ENCODE results near the gene PODN. TPM values are rescaled to one million over a fixed set of nuclear protein-coding genes. Genes with fewer than 3 reads are reported as not detected.
A peak's percentile ranks its signal among the peaks of the same experiment; 100 is the strongest.

PODN gene
- total RNA-seq, 1 experiment from 2014 or later: 0.17 TPM

DNA sequence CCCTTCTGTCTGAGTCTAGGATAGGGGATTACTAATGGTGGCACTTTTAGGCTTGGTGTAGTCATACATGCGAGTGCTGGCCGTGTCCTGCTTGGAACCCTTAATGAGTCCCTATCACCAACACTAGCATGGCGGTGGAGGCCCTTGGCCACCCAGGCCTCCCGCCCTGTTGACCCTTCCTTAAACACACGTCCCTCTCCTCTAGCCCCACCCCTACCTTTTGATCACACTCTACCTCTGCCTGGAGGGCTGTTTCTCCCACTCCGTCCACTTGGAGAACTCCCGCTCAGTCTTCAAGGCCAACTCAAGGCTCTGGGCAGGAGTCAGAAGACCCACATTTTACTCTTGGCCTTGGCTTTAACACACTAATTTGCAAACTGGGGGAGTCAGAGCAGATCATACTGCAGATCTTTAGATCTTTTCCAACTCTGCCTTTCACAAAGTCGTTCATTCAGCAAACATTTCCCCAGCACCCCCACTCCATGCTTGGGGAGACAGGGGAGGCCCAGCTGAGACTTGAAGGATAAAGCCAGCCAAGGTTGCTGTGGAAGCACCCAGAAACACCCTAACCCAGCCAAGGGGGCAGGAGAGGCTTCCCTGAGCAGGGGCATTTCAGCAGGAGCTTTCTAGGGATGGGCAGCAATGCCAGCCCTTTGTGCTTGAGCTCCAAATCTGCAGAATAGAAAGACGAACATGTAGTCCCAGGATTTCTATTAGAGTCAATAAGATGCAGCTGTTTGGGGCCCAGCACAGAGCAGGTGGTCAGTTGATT lies 1.9 kb downstream of the PODN start:
- WGBS (ENCODE audit: extremely low coverage, insufficient read length, low lambda C conversion rate): no CpG with 5 or more reads among the region's 9 CpGs

More for the DNA sequence above, 1.9 kb downstream of the PODN start:
- Mint-ChIP-seq H3K27ac (no peak overlapping the region), H3K36me3 (ENCODE audit: insufficient read depth in 1 of 3, low read depth in 3 of 3) (no peaks in the 10 kb centered on the region), H3K9me3 (no peaks in the 10 kb centered on the region), H3K4me1 (peaks cover 6 to 11% of the 10 kb centered on the region in 2 experiments), H3K4me3 (peak overlapping the region in 1 of 2 experiments; percentile 80; a peak in 1 of 5 replicates), H3K27me3 (ENCODE audit: low read depth) (peaks cover 69% of the 10 kb centered on the region)
- Histone ChIP-seq H3K23me2 (ENCODE audit: insufficient read length, low read depth, low read length, poor library complexity, severe bottlenecking) (peaks cover 9% of the 10 kb centered on the region), H3K56ac (ENCODE audit: insufficient read length, low read depth, low read length) (no peak overlapping the region), H2BK5ac (ENCODE audit: insufficient read length, low read length) (no peak overlapping the region), H4K20me1 (ENCODE audit: control insufficient read depth, insufficient read depth, insufficient read length) (no peaks in the 10 kb centered on the region), H4K8ac (replicated peaks; ENCODE audit: insufficient read length, low read depth, low read length) (no peak overlapping the region), H2BK15ac (ENCODE audit: low read depth, low read length) (no peak overlapping the region), H4K91ac (ENCODE audit: insufficient read length, low read depth, low read length) (no peak overlapping the region), H3K27me3 (ENCODE audit: insufficient read depth, low read length) (peaks cover 35% of the 10 kb centered on the region; the same call in 1 of the 2 replicates), H3K79me2 (ENCODE audit: insufficient read depth, low read length) (no peaks in the 10 kb centered on the region), H3K79me1 (ENCODE audit: insufficient read depth, low read depth, low read length, poor library complexity, severe bottlenecking) (no peaks in the 10 kb centered on the region), H3K27ac (ENCODE audit: insufficient read length, low read depth, low read length) (no peak overlapping the region), H2BK120ac (ENCODE audit: low read depth, low read length, poor library complexity, severe bottlenecking) (no peak overlapping the region), H3K18ac (ENCODE audit: insufficient read length, low read depth, low read length) (no peak overlapping the region), H3K14ac (ENCODE audit: insufficient read depth, low read length) (no peak overlapping the region), H3K9me3 (ENCODE audit: control insufficient read depth, low read depth, low read length) (no peaks in the 10 kb centered on the region), H3K23ac (ENCODE audit: insufficient read length, low read depth, low read length) (no peak overlapping the region), H3T11ph (ENCODE audit: low read length) (no peak overlapping the region), H4K5ac (ENCODE audit: insufficient read length, low read depth, low read length) (no peak overlapping the region), H3K4me2 (ENCODE audit: insufficient read depth, insufficient read length, low read length) (no peak overlapping the region), H3K9ac (ENCODE audit: extremely low read depth, insufficient read length, low read length) (no peak overlapping the region), H3K4ac (ENCODE audit: low read depth, low read length) (no peak overlapping the region), H2BK20ac (ENCODE audit: low read depth, low read length, poor library complexity, severe bottlenecking) (no peak overlapping the region), H3K4me1 (ENCODE audit: insufficient read depth, low read length) (no peaks in the 10 kb centered on the region; the same call in 1 of the 2 replicates), H2BK12ac (ENCODE audit: insufficient read length, low read depth, low read length) (no peak overlapping the region), H2AFZ (ENCODE audit: low read length) (no peak overlapping the region), H2AK5ac (ENCODE audit: insufficient read length, low read length) (no peak overlapping the region)
- TF ChIP-seq, protein P1, sequence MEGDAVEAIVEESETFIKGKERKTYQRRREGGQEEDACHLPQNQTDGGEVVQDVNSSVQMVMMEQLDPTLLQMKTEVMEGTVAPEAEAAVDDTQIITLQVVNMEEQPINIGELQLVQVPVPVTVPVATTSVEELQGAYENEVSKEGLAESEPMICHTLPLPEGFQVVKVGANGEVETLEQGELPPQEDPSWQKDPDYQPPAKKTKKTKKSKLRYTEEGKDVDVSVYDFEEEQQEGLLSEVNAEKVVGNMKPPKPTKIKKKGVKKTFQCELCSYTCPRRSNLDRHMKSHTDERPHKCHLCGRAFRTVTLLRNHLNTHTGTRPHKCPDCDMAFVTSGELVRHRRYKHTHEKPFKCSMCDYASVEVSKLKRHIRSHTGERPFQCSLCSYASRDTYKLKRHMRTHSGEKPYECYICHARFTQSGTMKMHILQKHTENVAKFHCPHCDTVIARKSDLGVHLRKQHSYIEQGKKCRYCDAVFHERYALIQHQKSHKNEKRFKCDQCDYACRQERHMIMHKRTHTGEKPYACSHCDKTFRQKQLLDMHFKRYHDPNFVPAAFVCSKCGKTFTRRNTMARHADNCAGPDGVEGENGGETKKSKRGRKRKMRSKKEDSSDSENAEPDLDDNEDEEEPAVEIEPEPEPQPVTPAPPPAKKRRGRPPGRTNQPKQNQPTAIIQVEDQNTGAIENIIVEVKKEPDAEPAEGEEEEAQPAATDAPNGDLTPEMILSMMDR (conservative IDR thresholded peaks at IDR 0.05): no peak
- DNase-seq: no peak

All from H9 (cell line).